HepG2 (cell line): ENCODE data around the gene IL17RB. TPM values are rescaled to one million over a fixed set of nuclear protein-coding genes. Genes with fewer than 3 reads are reported as not detected.

ENCODE experiments used
- ATAC-seq: fragments of 200-7000 bp; cut with Tn5 transposase; 3 replicates; pipeline ENCODE4 v1.9.1; 2020; ENCODE audit warnings: mild to moderate bottlenecking, moderate library complexity
- BruUV-seq: library from RNA; stranded (reverse); fragments of 400-500 nt; replicated peaks from 2 replicates; lab custom pipeline; 2021; lab: Mats Ljungman, UMichigan
- CTCF ChIA-PET: fragments of 300-600 bp; formaldehyde crosslinking; extraction: SDS; loops from one replicate; lab custom pipeline; 2021; ENCODE audit warnings: low total read pairs, inconsistent platforms, low intra/inter-chr PET ratio; lab: Yijun Ruan, JAX
- POLR2A ChIA-PET: fragments of 350-600 bp; sonication (Branson Sonifier 250); formaldehyde crosslinking; loops from one replicate; lab custom pipeline; 2020; ENCODE audit warnings: antibody characterized with exemption, inconsistent platforms; lab: Yijun Ruan, JAX
- DNase-seq: peaks from one replicate; pipeline ENCODE4 v3.0.0-alpha.2; 2015; ENCODE audit warnings: low spot score
- FAIRE-seq: peaks from 3 replicates; lab custom pipeline; 2011; peaks lifted over from hg19 to GRCh38; lab: Jason Lieb, UNC
- H2AFZ ChIP-seq: one replicate; pipeline ENCODE4 v1.6.1; 2011; ENCODE audit warnings: low read length, inconsistent platforms
- H3K27ac ChIP-seq: fragments of 300-600 bp; 3 replicates; pipeline ENCODE4 v1.8.0; 2011; ENCODE audit warnings: mixed run types, mild to moderate bottlenecking, mixed read lengths, low read length, inconsistent platforms; ENCODE audit not compliant: insufficient read depth; ENCODE audit errors: extremely low read length
- H3K27me3 ChIP-seq, 2 experiments: fragments of 200-600 bp in 1 of 2; 2 replicates in 1 of 2; 3 replicates in 1 of 2; pipeline versions ENCODE4 v1.6.0 to v1.8.0; 2011; ENCODE audit warnings: low read length in 2 of 2, mild to moderate bottlenecking in 2 of 2, moderate library complexity in 2 of 2, inconsistent platforms in 1 of 2; ENCODE audit not compliant: insufficient read depth in 2 of 2, control insufficient read depth in 1 of 2
- H3K36me3 ChIP-seq, 2 experiments: fragments of 200-600 bp in 1 of 2; replicated peaks in 1 of 2; 2 replicates in 1 of 2; 3 replicates in 1 of 2; pipeline versions ENCODE4 v1.5.1 to v1.8.0; 2011; ENCODE audit warnings: low read length in 2 of 2, inconsistent platforms in 1 of 2; ENCODE audit not compliant: insufficient read depth in 2 of 2, control insufficient read depth in 1 of 2
- H3K4me1 ChIP-seq: 2 replicates; pipeline ENCODE4 v1.5.1; 2012; ENCODE audit warnings: low read length, inconsistent platforms; ENCODE audit not compliant: insufficient read depth
- H3K4me2 ChIP-seq: 2 replicates; pipeline ENCODE4 v1.6.0; 2011; ENCODE audit warnings: low read depth, low read length, inconsistent platforms
- H3K4me3 ChIP-seq, 3 experiments: fragments of 200-600 bp in 1 of 3; sonication (generic), shearing (Covaris generic) in 1 of 3; replicated peaks in 1 of 3; 2 replicates each; pipeline ENCODE4 v1.5.1; 2011 to 2016; ENCODE audit warnings: low read length in 3 of 3, inconsistent platforms in 2 of 3, low read depth in 2 of 3, mild to moderate bottlenecking in 2 of 3, control low read depth in 1 of 3, mixed read lengths in 1 of 3; ENCODE audit not compliant: insufficient read depth in 1 of 3
- H3K79me2 ChIP-seq: one replicate; pipeline ENCODE4 v1.6.1; 2011; ENCODE audit warnings: low read length, inconsistent platforms; ENCODE audit not compliant: insufficient read depth
- H3K9ac ChIP-seq: 2 replicates; pipeline ENCODE4 v1.6.0; 2011; ENCODE audit warnings: mild to moderate bottlenecking, low read depth, low read length, inconsistent platforms; ENCODE audit not compliant: insufficient read depth
- H3K9me3 ChIP-seq: 2 replicates; pipeline ENCODE4 v1.5.1; 2012; ENCODE audit warnings: mild to moderate bottlenecking, low read length
- H4K20me1 ChIP-seq: 2 replicates; pipeline ENCODE4 v1.6.0; 2011; ENCODE audit warnings: inconsistent platforms, mild to moderate bottlenecking, low read length, moderate library complexity; ENCODE audit not compliant: insufficient read depth
- BRCA1 ChIP-seq: sonication (generic); formaldehyde crosslinking; IDR thresholded peaks from 2 replicates; pipeline ENCODE4 v1.4.0; 2020; ENCODE audit warnings: missing genetic modification reagents
- CCAR2 ChIP-seq: fragments of 200-400 bp; formaldehyde crosslinking; optimal IDR thresholded peaks from 2 replicates; pipeline ENCODE3; 2018; ENCODE audit warnings: low read depth, mild to moderate bottlenecking, low read length, moderate library complexity
- ELF3 ChIP-seq: IDR thresholded peaks from 2 replicates; pipeline ENCODE4 v1.6.1; 2016; ENCODE audit warnings: missing genetic modification reagents, missing compliant biosample characterization
- HNRNPH1 ChIP-seq: fragments of 200-400 bp; formaldehyde crosslinking; optimal IDR thresholded peaks from 2 replicates; pipeline ENCODE3; 2017; ENCODE audit warnings: mild to moderate bottlenecking, low read depth, low read length
- HOXD1 ChIP-seq: sonication (generic); formaldehyde crosslinking; IDR thresholded peaks from 2 replicates; pipeline ENCODE4 v1.5.0; 2020; ENCODE audit warnings: missing genetic modification reagents
- MYC ChIP-seq: sonication (generic); formaldehyde crosslinking; IDR thresholded peaks from 2 replicates; pipeline ENCODE4 v1.9.0; 2021; ENCODE audit warnings: missing genetic modification reagents, borderline replicate concordance
- MYNN ChIP-seq: sonication (generic); formaldehyde crosslinking; IDR thresholded peaks from 2 replicates; pipeline ENCODE4 v1.4.0; 2020; ENCODE audit warnings: mild to moderate bottlenecking, low read depth, missing genetic modification reagents
- RFX5 ChIP-seq: IDR thresholded peaks from 2 replicates; pipeline ENCODE4 v1.6.1; 2011; ENCODE audit warnings: low read depth, low read length, improper control_type of control experiment
- RXRB ChIP-seq: IDR thresholded peaks from 2 replicates; pipeline ENCODE4 v1.6.1; 2016; ENCODE audit warnings: borderline replicate concordance, missing genetic modification reagents, missing compliant biosample characterization
- SKI ChIP-seq: fragments of 450-650 bp; IDR thresholded peaks from one replicate; pipeline ENCODE4 v1.6.1; 2018; ENCODE audit warnings: mild to moderate bottlenecking; ENCODE audit not compliant: partially characterized antibody
- SMAD1 ChIP-seq: sonication (generic); formaldehyde crosslinking; IDR thresholded peaks from 2 replicates; pipeline ENCODE4 v1.4.0; 2020; ENCODE audit warnings: missing genetic modification reagents, low read depth, mild to moderate bottlenecking, borderline replicate concordance
- SMC3 ChIP-seq: IDR thresholded peaks from 2 replicates; pipeline ENCODE4 v1.6.1; 2011; ENCODE audit warnings: low read length, improper control_type of control experiment
- SNAI1 ChIP-seq: sonication (generic); formaldehyde crosslinking; IDR thresholded peaks from 2 replicates; pipeline ENCODE4 v1.5.0; 2020; ENCODE audit warnings: mild to moderate bottlenecking, missing genetic modification reagents, borderline replicate concordance
- ZNF24 ChIP-seq: fragments of 450-650 bp; IDR thresholded peaks from 2 replicates; pipeline ENCODE4 v1.6.1; 2017; ENCODE audit warnings: antibody characterized with exemption, mild to moderate bottlenecking
- ZNF761 ChIP-seq: sonication (generic); formaldehyde crosslinking; conservative IDR thresholded peaks from 2 replicates; pipeline ENCODE4 v1.4.0; 2020; ENCODE audit warnings: mild to moderate bottlenecking, missing genetic modification reagents
- ZNF782 ChIP-seq: sonication (generic); formaldehyde crosslinking; IDR thresholded peaks from 2 replicates; pipeline ENCODE4 v1.4.0; 2020; ENCODE audit warnings: missing genetic modification reagents, mild to moderate bottlenecking, borderline replicate concordance
- in situ Hi-C: cut with HindIII; loops from 2 replicates; pipeline ENCODE4 v1.10.0; 2017; ENCODE audit warnings: low pct_unique_long_range_greater_than_20kb; ENCODE audit not compliant: extremely low pct_ligation_motif_present
- intact Hi-C: fragments of 100-400 bp; cut with micrococcal nuclease; formaldehyde crosslinking; loops from one replicate; pipeline ENCODE4 v1.10.0; 2022; ENCODE audit not compliant: unreplicated experiment
- polyA plus RNA-seq, 8 experiments: library from polyadenylated mRNA; depleted of rRNA in 3 of 8; stranded (reverse) in 7 of 8; unstranded in 1 of 8; fragments of >200 nt; fragmentation: Illumina TruSeq in 4 of 8; extraction: Trizol in 4 of 8; gene quantifications; 2 replicates each; pipeline versions ENCODE4 v1.2.1 to v1.2.3, GENCODE V29; 2011 to 2016; ENCODE audit warnings: low read depth in 4 of 8, missing spikeins in 1 of 8, mixed read lengths in 1 of 8; ENCODE audit not compliant: insufficient read depth in 1 of 8
- total RNA-seq, 5 experiments: library from RNA; depleted of rRNA; stranded (reverse); fragments of >200 nt; fragmentation: Illumina TruSeq; extraction: Trizol; gene quantifications; 2 replicates each; pipeline ENCODE4 v1.2.3, GENCODE V29; 2016; ENCODE audit warnings: low read depth in 1 of 5
- TF ChIP-seq, protein P1 (sequence below): sonication (generic); formaldehyde crosslinking; IDR thresholded peaks from 2 replicates; pipeline ENCODE4 v1.9.0; 2022; ENCODE audit warnings: missing genetic modification reagents, mild to moderate bottlenecking, borderline replicate concordance

IL17RB gene
- total and polyA plus RNA-seq, 2 of the 13 experiments (the other 11 are each of a cell fraction or from before 2014, with no cell fraction given) = 130 to 190 TPM

DNA sequence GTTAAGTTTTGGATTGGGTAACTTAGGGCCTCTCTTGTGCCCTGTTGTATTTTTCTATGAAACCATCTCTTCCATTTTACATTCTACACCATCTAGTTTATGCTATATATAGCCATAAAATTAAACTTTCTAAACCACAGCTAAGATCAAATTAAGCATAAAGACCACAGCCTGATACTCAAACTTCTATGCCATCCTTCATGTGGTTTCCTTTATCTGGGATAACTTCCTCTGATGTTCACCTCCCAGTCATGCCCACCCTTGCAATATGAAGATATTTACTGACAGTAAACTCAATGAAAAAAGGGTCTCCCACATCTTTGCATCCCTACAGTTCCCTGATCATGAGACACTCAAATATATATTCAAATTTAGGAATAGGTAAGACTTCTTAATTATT is 41.1 kb downstream of the IL17RB start:
- ChIA-PET CTCF (no interaction called here), POLR2A (no interaction called here)
- DNase-seq (no peak), FAIRE-seq (no peak), ATAC-seq (no peak)
- intact Hi-C loops = no loop called here
- Histone ChIP-seq H3K79me2 (peaks cover 39% of the 10 kb centered on the region), H2AFZ (no peak overlapping the region), H4K20me1 (peaks cover 2% of the 10 kb centered on the region; the same call in 1 of the 2 replicates), H3K27me3 (no peaks in the 10 kb centered on the region; a peak in 1 of 5 replicates), H3K4me1 (peaks cover 20% of the 10 kb centered on the region), H3K4me2 (no peak overlapping the region), H3K9ac (no peak overlapping the region), H3K36me3 (peaks cover 6 to 32% of the 10 kb centered on the region in 2 experiments; a peak in 4 of 5 replicates), H3K27ac (no peak overlapping the region), H3K9me3 (no peaks in the 10 kb centered on the region), H3K4me3 (no peak overlapping the region)
- no TSS peak for BruUV-seq
- no peak for TF ChIP-seq ZNF761 (CRISPR knock-in tag)
- no peak for TF ChIP-seq HOXD1 (CRISPR knock-in tag)
- no peak for TF ChIP-seq MYC (CRISPR knock-in tag)
- no peak for TF ChIP-seq SMC3
- TF ChIP-seq SNAI1 = no peak
- no peak for TF ChIP-seq ZNF782
- TF ChIP-seq CCAR2 = no peak
- no peak for TF ChIP-seq ZNF24
- TF ChIP-seq MYNN (CRISPR knock-in tag) = no peak
- no peak for TF ChIP-seq RXRB (CRISPR knock-in tag)
- no peak for TF ChIP-seq ELF3
- TF ChIP-seq, protein P1, sequence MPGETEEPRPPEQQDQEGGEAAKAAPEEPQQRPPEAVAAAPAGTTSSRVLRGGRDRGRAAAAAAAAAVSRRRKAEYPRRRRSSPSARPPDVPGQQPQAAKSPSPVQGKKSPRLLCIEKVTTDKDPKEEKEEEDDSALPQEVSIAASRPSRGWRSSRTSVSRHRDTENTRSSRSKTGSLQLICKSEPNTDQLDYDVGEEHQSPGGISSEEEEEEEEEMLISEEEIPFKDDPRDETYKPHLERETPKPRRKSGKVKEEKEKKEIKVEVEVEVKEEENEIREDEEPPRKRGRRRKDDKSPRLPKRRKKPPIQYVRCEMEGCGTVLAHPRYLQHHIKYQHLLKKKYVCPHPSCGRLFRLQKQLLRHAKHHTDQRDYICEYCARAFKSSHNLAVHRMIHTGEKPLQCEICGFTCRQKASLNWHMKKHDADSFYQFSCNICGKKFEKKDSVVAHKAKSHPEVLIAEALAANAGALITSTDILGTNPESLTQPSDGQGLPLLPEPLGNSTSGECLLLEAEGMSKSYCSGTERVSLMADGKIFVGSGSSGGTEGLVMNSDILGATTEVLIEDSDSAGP (CRISPR knock-in tag) = no peak
- TF ChIP-seq RFX5 = no peak
- no peak for TF ChIP-seq HNRNPH1
- TF ChIP-seq SKI = no peak
- TF ChIP-seq BRCA1 (CRISPR knock-in tag) = no peak
- TF ChIP-seq SMAD1 = no peak
- in situ Hi-C loops = no loop called here
